GM18951 (cell line): ENCODE measurements around the gene ASPG.

Source experiments
- POLR2A ChIP-seq: IDR thresholded peaks from 4 replicates; pipeline ENCODE4 v1.6.1; 2011; ENCODE audit warnings: mild to moderate bottlenecking; ENCODE audit not compliant: insufficient read length, insufficient read depth; ENCODE audit errors: extremely low read depth
- in situ Hi-C: fragments of 300-500 bp; cut with MboI; formaldehyde crosslinking; loops from one replicate; pipeline ENCODE4 v1.12.0; 2022; ENCODE audit warnings: low sequenced_read_pairs, mixed read lengths, inconsistent platforms; ENCODE audit not compliant: unreplicated experiment

Gene ASPG

DNA sequence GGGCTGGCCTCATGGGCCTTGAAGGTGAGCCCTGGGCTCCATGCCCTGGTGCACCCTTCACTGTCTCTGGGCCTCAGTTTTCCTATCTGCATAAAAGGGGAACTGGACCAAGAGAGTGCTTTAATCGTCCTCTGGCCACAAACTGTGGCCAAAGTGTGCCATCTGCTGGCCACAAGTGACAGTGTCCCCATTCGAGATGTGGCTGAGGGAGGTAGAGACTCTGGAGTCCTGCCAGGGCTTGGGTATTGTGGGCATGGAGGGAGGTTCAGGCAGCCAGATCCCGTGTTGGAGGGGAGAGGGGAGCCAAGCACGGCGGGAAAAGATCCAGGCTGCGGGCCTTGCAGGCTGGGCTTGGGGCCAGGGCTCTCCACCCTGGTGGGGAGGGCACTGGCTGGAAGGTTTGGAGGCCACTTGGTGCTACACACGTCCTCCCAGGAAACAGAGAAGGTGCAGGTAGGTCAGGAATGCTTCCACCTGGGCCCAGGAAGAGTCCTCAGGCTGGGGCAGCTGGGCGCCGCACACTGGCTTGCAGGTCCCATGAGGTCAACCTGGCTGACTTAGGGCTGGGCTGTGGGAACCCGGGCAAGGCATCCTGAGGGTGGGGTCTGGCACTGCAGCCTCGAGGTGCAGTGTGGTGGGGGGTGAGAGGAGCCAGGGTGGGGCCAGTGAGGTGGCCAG lies 45.6 kb downstream of the ASPG start:
- in situ Hi-C loops, result no loop called here
- TF ChIP-seq POLR2A, result no peak

GRCh38 chr14:104131968-104132732 lies 46.6 kb downstream of the ASPG start:
- in situ Hi-C loops, result no loop called here

GRCh38 chr14:104132981-104133380 lies 47.5 kb downstream of the ASPG start:
- no peak for TF ChIP-seq POLR2A
- in situ Hi-C loops, result no loop called here

More at GRCh38 chr14:104131968-104132732, 46.6 kb downstream of the ASPG start:
- TF ChIP-seq POLR2A, result no peak

DNA sequence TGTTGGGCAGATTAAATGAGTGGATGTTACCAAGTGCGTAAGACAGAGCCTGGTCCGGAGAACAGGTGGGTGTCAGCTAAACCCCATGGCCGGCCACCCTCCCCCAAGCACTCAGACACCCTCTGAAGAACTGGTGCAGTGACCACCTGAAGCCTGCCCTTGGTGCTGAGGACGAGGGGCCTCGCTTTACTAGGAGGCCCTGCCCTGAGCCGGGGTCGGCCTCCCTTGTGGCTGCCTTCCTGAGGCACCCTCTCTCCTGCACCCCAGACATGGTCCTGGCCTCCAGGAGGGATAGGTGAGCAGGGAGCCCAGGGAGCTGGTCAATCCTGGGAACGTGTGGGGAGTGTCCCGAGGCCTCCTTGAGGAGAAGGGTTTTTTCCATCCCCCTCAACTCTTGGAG lies 48.0 kb downstream of the ASPG start:
- TF ChIP-seq POLR2A, result no peak
- in situ Hi-C loops, result no loop called here

GRCh38 chr14:104134061-104134965 lies 48.8 kb downstream of the ASPG start:
- in situ Hi-C loops, result no loop called here
- no peak for TF ChIP-seq POLR2A

- no peak for TF ChIP-seq POLR2A
- in situ Hi-C loops, result no loop called here
Measured at GRCh38 chr14:104135121-104135903, 49.8 kb downstream of the ASPG start.

DNA sequence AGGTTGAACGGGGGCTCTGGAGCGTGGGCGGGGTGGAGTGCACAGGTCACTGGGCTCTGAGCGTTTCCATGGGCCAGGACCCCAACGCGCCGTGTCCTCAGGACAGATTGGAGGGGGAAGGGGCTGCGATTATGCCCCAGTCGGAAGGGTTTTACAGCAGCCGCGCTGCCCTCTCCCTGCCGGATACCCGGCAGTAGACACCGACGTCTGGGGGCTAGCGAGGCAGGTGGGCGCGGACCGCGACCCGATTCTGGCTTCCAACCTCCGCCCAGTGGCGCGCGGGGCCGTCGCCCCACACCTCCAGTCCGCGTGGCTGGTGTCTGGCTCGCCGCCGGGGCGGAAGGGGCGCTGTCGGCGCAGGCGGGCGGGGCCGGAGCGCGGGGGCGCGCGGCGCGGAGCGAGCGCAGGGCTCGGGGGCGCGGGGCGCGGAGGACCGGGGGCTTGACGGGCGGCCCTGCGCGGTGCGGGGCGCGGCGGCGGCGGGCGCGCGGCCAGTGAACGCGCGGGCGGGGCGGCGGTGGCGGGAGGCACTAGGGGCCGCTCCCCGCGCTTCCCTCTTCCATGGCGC lies 50.5 kb downstream of the ASPG start:
- in situ Hi-C loops, result no loop called here

DNA sequence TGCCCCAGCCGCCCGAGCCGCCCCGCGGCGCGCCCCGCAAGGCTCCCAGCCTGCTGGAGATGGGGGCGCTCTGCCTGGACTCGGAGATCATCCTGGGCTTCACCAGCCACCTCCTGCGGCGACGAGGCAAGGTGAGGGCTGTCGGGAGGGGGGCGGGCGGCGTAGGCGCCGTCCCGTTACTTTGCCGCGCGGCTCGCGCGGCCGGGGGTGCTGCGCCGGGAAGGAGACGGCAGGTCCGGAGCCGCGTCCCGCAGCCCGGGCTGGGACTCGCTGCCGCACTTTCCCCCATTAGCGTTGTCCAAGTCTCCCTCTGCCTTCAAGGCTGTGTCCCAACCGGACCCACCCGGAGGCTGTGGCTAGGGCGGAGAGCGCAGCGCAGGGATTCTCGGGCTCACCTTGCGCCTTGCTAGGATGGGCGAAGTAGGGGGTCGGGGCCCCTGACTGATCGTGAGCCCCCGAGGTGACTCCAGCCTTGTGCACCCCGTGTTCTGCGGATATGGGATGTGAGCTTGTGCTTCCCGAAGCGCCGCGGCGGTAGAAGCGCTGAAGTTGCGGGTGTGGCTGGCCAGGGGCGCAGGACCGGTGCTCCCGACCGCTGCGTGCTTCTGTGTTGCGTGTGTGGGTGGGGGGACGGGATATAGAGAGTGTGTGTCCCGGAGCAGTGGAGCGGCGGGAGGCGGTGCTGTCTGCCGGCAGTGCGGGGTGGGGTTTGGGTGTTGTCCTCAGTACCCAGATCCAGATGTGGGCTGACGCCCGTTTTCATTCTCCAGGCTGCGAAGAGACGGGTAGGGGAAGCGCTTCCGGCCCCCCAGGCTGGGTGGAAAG lies 51.2 kb downstream of the ASPG start:
- in situ Hi-C loops, result no loop called here
- TF ChIP-seq POLR2A, result no peak

More for the DNA sequence above, 50.5 kb downstream of the ASPG start:
- no peak for TF ChIP-seq POLR2A

GRCh38 chr14:104137297-104138097 lies 52.0 kb downstream of the ASPG start:
- TF ChIP-seq POLR2A, result no peak
- in situ Hi-C loops, result no loop called here

GRCh38 chr14:104138098-104138717 lies 52.7 kb downstream of the ASPG start, which contains the start of gene KIF26A:
Gene KIF26A (plus strand): TSS chr14:104138587. CDS start chr14:104138723, 136 bp downstream.
- in situ Hi-C loops, result no loop called here
- no peak for TF ChIP-seq POLR2A
